Duodenal mucosa (tissue), 2 donors: ENCODE data around the gene KCTD11.

ENCODE experiments used
- H3K27ac ChIP-seq: one replicate; pipeline ENCODE4 v1.7.0; 2013; ENCODE audit warnings: low read depth, low read length
- H3K27me3 ChIP-seq, 2 donors: one replicate each; pipeline ENCODE4 v1.7.0; 2013; ENCODE audit warnings: low read length in 2 of 2, control low read depth in 1 of 2; ENCODE audit not compliant: insufficient read depth in 2 of 2, control insufficient read depth in 1 of 2
- H3K36me3 ChIP-seq, 2 donors: one replicate each; pipeline ENCODE4 v1.7.0; 2013; ENCODE audit warnings: low read length in 2 of 2, control low read depth in 1 of 2; ENCODE audit not compliant: insufficient read depth in 2 of 2, control insufficient read depth in 1 of 2
- H3K4me1 ChIP-seq, 2 donors: one replicate each; pipeline ENCODE4 v1.7.0; 2013; ENCODE audit warnings: low read length in 2 of 2, control low read depth in 1 of 2; ENCODE audit not compliant: insufficient read depth in 2 of 2, control insufficient read depth in 1 of 2
- H3K4me3 ChIP-seq, 2 donors: one replicate each; pipeline ENCODE4 v1.7.0; 2013; ENCODE audit warnings: low read length in 2 of 2, low read depth in 1 of 2
- H3K9ac ChIP-seq, 2 donors: one replicate each; pipeline ENCODE4 v1.7.0; 2013; ENCODE audit warnings: low read length in 2 of 2, low read depth in 1 of 2
- H3K9me3 ChIP-seq, 2 donors: one replicate each; pipeline ENCODE4 v1.7.0; 2013; ENCODE audit warnings: low read length in 2 of 2, control low read depth in 1 of 2; ENCODE audit not compliant: control insufficient read depth in 1 of 2

KCTD11 gene

GRCh38 chr17:7389924-7390910 is 38.3 kb downstream of the KCTD11 start:
- H3K27me3 ChIP-seq: no peaks in the 10 kb centered on the region
- no peak overlapping the region for H3K9ac ChIP-seq
- no peak overlapping the region for H3K4me3 ChIP-seq
- peaks cover 5 to 32% of the 10 kb centered on the region in 2 donors for H3K36me3 ChIP-seq
- no peaks in the 10 kb centered on the region for H3K9me3 ChIP-seq
- no peak overlapping the region for H3K27ac ChIP-seq
- H3K4me1 ChIP-seq: peaks cover 10 to 14% of the 10 kb centered on the region in 2 donors

GRCh38 chr17:7391307-7391706 is 39.3 kb downstream of the KCTD11 start:
- Histone ChIP-seq H3K36me3 (peaks cover 5 to 26% of the 10 kb centered on the region in 2 donors), H3K9ac (no peak overlapping the region), H3K27me3 (no peaks in the 10 kb centered on the region), H3K27ac (no peak overlapping the region), H3K9me3 (no peaks in the 10 kb centered on the region), H3K4me1 (peaks cover 10 to 14% of the 10 kb centered on the region in 2 donors), H3K4me3 (no peak overlapping the region)

- no peaks in the 10 kb centered on the region for H3K27me3 ChIP-seq
- H3K9me3 ChIP-seq: no peaks in the 10 kb centered on the region
- peaks cover 10 to 14% of the 10 kb centered on the region in 2 donors for H3K4me1 ChIP-seq
- H3K9ac ChIP-seq: peak overlapping the region; percentile 64 to 67
- H3K4me3 ChIP-seq: peak overlapping the region; percentile 82 to 86
- H3K36me3 ChIP-seq: peaks cover 5 to 21% of the 10 kb centered on the region in 2 donors
- no peak overlapping the region for H3K27ac ChIP-seq
These were observed 41.0 kb downstream of the KCTD11 start for GRCh38 chr17:7392696-7393612.

- Histone ChIP-seq H3K36me3 (peaks cover 5 to 13% of the 10 kb centered on the region in 2 donors), H3K4me1 (peaks cover 10 to 14% of the 10 kb centered on the region in 2 donors), H3K9me3 (no peaks in the 10 kb centered on the region), H3K27me3 (no peaks in the 10 kb centered on the region), H3K9ac (peak overlapping the region; percentile 64 to 67), H3K27ac (peak overlapping the region; percentile 90), H3K4me3 (peak overlapping the region; percentile 82 to 86)
These were observed 41.9 kb downstream of the KCTD11 start for GRCh38 chr17:7393613-7394451.

GRCh38 chr17:7394452-7395191 is 42.7 kb downstream of the KCTD11 start, which contains the start of gene PLSCR3:
Gene PLSCR3 (minus strand): TSS chr17:7394525. CDS start chr17:7394110, 415 bp downstream.
- no peaks in the 10 kb centered on the region for H3K27me3 ChIP-seq
- H3K4me1 ChIP-seq: peaks cover 10 to 14% of the 10 kb centered on the region in 2 donors
- peaks cover 0 to 5% of the 10 kb centered on the region in 2 donors for H3K36me3 ChIP-seq
- H3K4me3 ChIP-seq: peak within 1 kb of the TSS; percentile 82 to 86
- H3K9me3 ChIP-seq: no peaks in the 10 kb centered on the region
- H3K9ac ChIP-seq: peak within 1 kb of the TSS; percentile 67 to 95
- peak within 1 kb of the TSS; percentile 90 for H3K27ac ChIP-seq

- Histone ChIP-seq H3K36me3 (no peaks in the 10 kb centered on the region), H3K27ac (no peak overlapping the region), H3K9ac (no peak overlapping the region), H3K4me1 (peaks cover 10 to 14% of the 10 kb centered on the region in 2 donors), H3K9me3 (no peaks in the 10 kb centered on the region), H3K27me3 (no peaks in the 10 kb centered on the region), H3K4me3 (no peak overlapping the region)
These were observed 44.2 kb downstream of the KCTD11 start for GRCh38 chr17:7396147-7396546.

GRCh38 chr17:7398612-7399011 is 46.6 kb downstream of the KCTD11 start:
- no peaks in the 10 kb centered on the region for H3K9me3 ChIP-seq
- H3K9ac ChIP-seq: no peak overlapping the region
- no peaks in the 10 kb centered on the region for H3K27me3 ChIP-seq
- H3K27ac ChIP-seq: no peak overlapping the region
- no peaks in the 10 kb centered on the region for H3K36me3 ChIP-seq
- H3K4me3 ChIP-seq: no peak overlapping the region
- peaks cover 14 to 16% of the 10 kb centered on the region in 2 donors for H3K4me1 ChIP-seq

- Histone ChIP-seq H3K36me3 (no peaks in the 10 kb centered on the region), H3K4me3 (peak overlapping the region; percentile 84 to 86), H3K27me3 (peaks cover 0 to 12% of the 10 kb centered on the region in 2 donors), H3K9me3 (no peaks in the 10 kb centered on the region), H3K4me1 (peaks cover 7 to 9% of the 10 kb centered on the region in 2 donors), H3K27ac (peak overlapping the region; percentile 93), H3K9ac (peak overlapping the region; percentile 80 to 84)
These were observed 51.2 kb downstream of the KCTD11 start for GRCh38 chr17:7403043-7403726.
